B cell (primary cell): ENCODE results near the gene NEK3. TPM values are rescaled to one million over a fixed set of nuclear protein-coding genes. Genes with fewer than 3 reads are reported as not detected.

Experiments used
- ATAC-seq: fragments of 200-7000 bp; cut with Tn5 transposase; one replicate; pipeline ENCODE4 v1.10.0; 2021; ENCODE audit warnings: low read depth, mild to moderate bottlenecking, moderate number of reproducible peaks, moderate library complexity
- CTCF ChIA-PET: fragments of 350-600 bp; sonication (Branson Sonifier 250); formaldehyde crosslinking; loops from one replicate; lab custom pipeline; 2021; ENCODE audit warnings: antibody characterized with exemption, inconsistent platforms; lab: Charles Lee
- POLR2A ChIA-PET: fragments of 350-600 bp; sonication (Branson Sonifier 250); formaldehyde crosslinking; loops from one replicate; lab custom pipeline; 2021; ENCODE audit warnings: antibody characterized with exemption; lab: Charles Lee
- DNase-seq: peaks from one replicate; pipeline ENCODE4 v3.0.0; 2013
- H2AFZ ChIP-seq: 2 replicates; pipeline ENCODE4 v1.6.1; 2012; ENCODE audit warnings: mild to moderate bottlenecking, low read depth, low read length; ENCODE audit not compliant: insufficient read depth, poor library complexity, severe bottlenecking
- H3K27ac ChIP-seq, 2 donors: 1 replicate in 1 of 2; 2 replicates in 1 of 2; pipeline ENCODE4 v1.5.1; 2012 to 2013; ENCODE audit warnings: low read length in 2 of 2, mild to moderate bottlenecking in 2 of 2, moderate library complexity in 1 of 2
- H3K27me3 ChIP-seq, 4 experiments: fragments of 200-600 bp in 1 of 4; sonication (generic) in 1 of 4; replicated peaks in 1 of 4; 1 replicate in 2 of 4; 2 replicates in 2 of 4; pipeline versions ENCODE4 v1.6.1 to v1.7.0; 2013 to 2016; ENCODE audit warnings: low read length in 3 of 4, mild to moderate bottlenecking in 2 of 4, mixed read lengths in 1 of 4, moderate library complexity in 1 of 4; ENCODE audit not compliant: insufficient read depth in 4 of 4, control insufficient read depth in 3 of 4; ENCODE audit errors: control extremely low read depth in 1 of 4
- H3K36me3 ChIP-seq, 2 experiments: replicated peaks in 1 of 2; 1 replicate in 1 of 2; 2 replicates in 1 of 2; pipeline versions ENCODE4 v1.6.1 to v1.7.1; 2013; ENCODE audit warnings: low read length in 1 of 2; ENCODE audit not compliant: insufficient read depth in 2 of 2, control insufficient read depth in 1 of 2; ENCODE audit errors: control extremely low read depth in 1 of 2, extremely low read depth in 1 of 2
- H3K4me1 ChIP-seq, 2 donors: fragments of 200-600 bp in 1 of 2; sonication (generic) in 1 of 2; 1 replicate in 1 of 2; 2 replicates in 1 of 2; pipeline versions ENCODE4 v1.5.1 to v1.6.1; 2013 to 2017; ENCODE audit warnings: low read length in 2 of 2; ENCODE audit not compliant: control insufficient read depth in 2 of 2, insufficient read depth in 2 of 2
- H3K4me2 ChIP-seq: replicated peaks from 2 replicates; pipeline ENCODE3; 2012; ENCODE audit warnings: mild to moderate bottlenecking, low read depth, low read length; ENCODE audit not compliant: poor library complexity, severe bottlenecking
- H3K4me3 ChIP-seq, 5 experiments: fragments of 200-600 bp in 1 of 5; sonication (generic) in 1 of 5; 1 replicate in 3 of 5; 2 replicates in 2 of 5; pipeline versions ENCODE4 v1.5.1 to v1.7.0; 2011 to 2016; ENCODE audit warnings: low read length in 4 of 5, mild to moderate bottlenecking in 4 of 5, low read depth in 2 of 5, control low read depth in 1 of 5, moderate library complexity in 1 of 5; ENCODE audit not compliant: insufficient read depth in 1 of 5; ENCODE audit errors: control extremely low read depth in 1 of 5, extremely low read depth in 1 of 5
- H3K79me2 ChIP-seq: fragments of 200-600 bp; sonication (generic); one replicate; pipeline ENCODE4 v1.6.0; 2016; ENCODE audit warnings: low read length; ENCODE audit not compliant: control insufficient read depth, insufficient read depth
- H3K9ac ChIP-seq: fragments of 200-600 bp; sonication (generic); 2 replicates; pipeline ENCODE4 v1.6.1; 2017; ENCODE audit warnings: mild to moderate bottlenecking, low read length, moderate library complexity
- H3K9me3 ChIP-seq, 3 donors: one replicate each; pipeline versions ENCODE4 v1.6.1 to v1.7.1; 2013; ENCODE audit warnings: low read length in 2 of 3; ENCODE audit not compliant: control insufficient read depth in 2 of 3, insufficient read depth in 1 of 3; ENCODE audit errors: control extremely low read depth in 1 of 3
- H4K20me1 ChIP-seq: 2 replicates; pipeline ENCODE4 v1.6.0; 2012; ENCODE audit warnings: mild to moderate bottlenecking, low read length; ENCODE audit not compliant: insufficient read depth, control insufficient read depth, poor library complexity, severe bottlenecking
- H3K27ac Mint-ChIP-seq: one replicate; pipeline ENCODE4 v1.8.0; 2021; ENCODE audit warnings: mixed read lengths
- H3K27me3 Mint-ChIP-seq: one replicate; pipeline ENCODE4 v1.8.0; 2021; ENCODE audit warnings: mixed read lengths
- H3K4me1 Mint-ChIP-seq: one replicate; pipeline ENCODE4 v1.8.0; 2021; ENCODE audit warnings: mixed read lengths
- H3K4me3 Mint-ChIP-seq: one replicate; pipeline ENCODE4 v1.8.0; 2021; ENCODE audit warnings: mixed read lengths
- H3K9me3 Mint-ChIP-seq: one replicate; pipeline ENCODE4 v1.8.0; 2022; ENCODE audit warnings: mixed read lengths; ENCODE audit not compliant: insufficient read depth
- EZH2 ChIP-seq: IDR thresholded peaks from 2 replicates; pipeline ENCODE4 v1.6.1; 2012; ENCODE audit warnings: borderline replicate concordance, low read depth, mild to moderate bottlenecking, moderate library complexity, low read length; ENCODE audit not compliant: insufficient read depth, poor library complexity, severe bottlenecking
- WGBS: methylation state at CpG from one replicate; pipeline ENCODE4 v1.1.5; 2013; ENCODE audit warnings: missing lambda C conversion rate; ENCODE audit not compliant: insufficient coverage; 5-methylcytosine and 5-hydroxymethylcytosine counted together
- intact Hi-C: fragments of 100-400 bp; cut with micrococcal nuclease; formaldehyde crosslinking; loops from one replicate; pipeline ENCODE4 v1.10.0; 2022
- polyA plus RNA-seq: library from polyadenylated mRNA; depleted of rRNA; stranded (reverse); fragments of >200 nt; gene quantifications from 2 replicates; pipeline ENCODE4 v1.2.3, GENCODE V29; 2012
- total RNA-seq, 2 donors: library from RNA; stranded (reverse); fragments of 120-200 nt in 1 of 2; gene quantifications; 1 replicate in 1 of 2; 2 replicates in 1 of 2; pipeline versions ENCODE4 v1.2.3 to v1.2.4, GENCODE V29; 2013 to 2022
- TF ChIP-seq, protein P1 (sequence below): fragments of 200-600 bp; IDR thresholded peaks from one replicate; pipeline ENCODE4 v1.8.0; 2022; ENCODE audit warnings: antibody characterized with exemption, mild to moderate bottlenecking

The NEK3 gene
- total and polyA plus RNA-seq, 2 donors (not counting 1 experiment from before 2014, with no cell fraction given): 6.0 to 12.6 TPM

DNA sequence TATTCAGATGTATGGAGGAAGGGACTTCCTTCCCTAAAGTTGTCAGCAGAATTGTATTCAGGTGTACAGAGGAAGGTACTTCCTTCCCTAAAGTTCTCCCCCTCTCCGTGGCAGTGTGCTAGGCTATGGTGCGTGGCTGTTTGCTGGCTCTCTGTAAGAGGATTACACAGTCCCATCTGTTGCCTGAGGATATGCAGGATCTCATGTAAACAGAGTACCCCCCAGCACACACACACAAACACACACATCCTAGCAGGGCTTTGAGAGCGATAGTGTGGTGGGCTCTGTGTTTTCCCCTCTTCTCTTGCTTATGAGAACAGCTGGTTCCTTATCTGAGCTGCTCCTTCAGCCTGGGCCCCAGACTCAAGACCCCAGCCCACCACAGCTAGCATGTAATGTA lies 40.8 kb downstream of the NEK3 start:
- no peaks in the 10 kb centered on the region for H3K9me3 ChIP-seq
- TF ChIP-seq, protein P1, sequence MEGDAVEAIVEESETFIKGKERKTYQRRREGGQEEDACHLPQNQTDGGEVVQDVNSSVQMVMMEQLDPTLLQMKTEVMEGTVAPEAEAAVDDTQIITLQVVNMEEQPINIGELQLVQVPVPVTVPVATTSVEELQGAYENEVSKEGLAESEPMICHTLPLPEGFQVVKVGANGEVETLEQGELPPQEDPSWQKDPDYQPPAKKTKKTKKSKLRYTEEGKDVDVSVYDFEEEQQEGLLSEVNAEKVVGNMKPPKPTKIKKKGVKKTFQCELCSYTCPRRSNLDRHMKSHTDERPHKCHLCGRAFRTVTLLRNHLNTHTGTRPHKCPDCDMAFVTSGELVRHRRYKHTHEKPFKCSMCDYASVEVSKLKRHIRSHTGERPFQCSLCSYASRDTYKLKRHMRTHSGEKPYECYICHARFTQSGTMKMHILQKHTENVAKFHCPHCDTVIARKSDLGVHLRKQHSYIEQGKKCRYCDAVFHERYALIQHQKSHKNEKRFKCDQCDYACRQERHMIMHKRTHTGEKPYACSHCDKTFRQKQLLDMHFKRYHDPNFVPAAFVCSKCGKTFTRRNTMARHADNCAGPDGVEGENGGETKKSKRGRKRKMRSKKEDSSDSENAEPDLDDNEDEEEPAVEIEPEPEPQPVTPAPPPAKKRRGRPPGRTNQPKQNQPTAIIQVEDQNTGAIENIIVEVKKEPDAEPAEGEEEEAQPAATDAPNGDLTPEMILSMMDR: no peak
- no peak for TF ChIP-seq EZH2
- no peak for DNase-seq
- H4K20me1 ChIP-seq: no peaks in the 10 kb centered on the region
- H3K9me3 Mint-ChIP-seq: no peaks in the 10 kb centered on the region
- H3K4me2 ChIP-seq: no peak overlapping the region
- H2AFZ ChIP-seq: no peak overlapping the region
- no peaks in the 10 kb centered on the region for H3K36me3 ChIP-seq
- H3K4me1 ChIP-seq: no peaks in the 10 kb centered on the region
- H3K9ac ChIP-seq: no peak overlapping the region
- H3K27me3 Mint-ChIP-seq: peaks cover 30% of the 10 kb centered on the region
- POLR2A ChIA-PET: no interaction called here
- intact Hi-C loops: no loop called here
- no peaks in the 10 kb centered on the region for H3K79me2 ChIP-seq
- H3K27me3 ChIP-seq: peaks cover 0 to 5% (median 0%) of the 10 kb centered on the region in 4 experiments
- CTCF ChIA-PET: no interaction called here
- ATAC-seq: no peak
- no peak overlapping the region for H3K4me3 Mint-ChIP-seq
- H3K27ac ChIP-seq: no peak overlapping the region
- H3K4me1 Mint-ChIP-seq: no peaks in the 10 kb centered on the region
- no peak overlapping the region for H3K4me3 ChIP-seq
- no peak overlapping the region for H3K27ac Mint-ChIP-seq
- no CpG with 5 or more reads among the region's 3 CpGs for WGBS

GRCh38 chr13:52118095-52118494 lies 41.3 kb downstream of the NEK3 start:
- Histone ChIP-seq H3K9ac (no peak overlapping the region), H3K27ac (no peak overlapping the region), H3K79me2 (no peaks in the 10 kb centered on the region), H2AFZ (no peak overlapping the region), H3K9me3 (no peaks in the 10 kb centered on the region), H4K20me1 (no peaks in the 10 kb centered on the region), H3K27me3 (peaks cover 0 to 5% (median 0%) of the 10 kb centered on the region in 4 experiments), H3K4me3 (no peak overlapping the region), H3K4me2 (no peak overlapping the region), H3K36me3 (no peaks in the 10 kb centered on the region), H3K4me1 (no peaks in the 10 kb centered on the region)
- intact Hi-C loops: no loop called here
- peaks cover 29% of the 10 kb centered on the region for H3K27me3 Mint-ChIP-seq
- no peaks in the 10 kb centered on the region for H3K9me3 Mint-ChIP-seq
- CTCF ChIA-PET: no interaction called here
- ATAC-seq (no peak), DNase-seq (no peak)
- TF ChIP-seq, protein P1: no peak
- TF ChIP-seq EZH2: no peak
- WGBS: no CpG with 5 or more reads among the region's 2 CpGs
- H3K27ac Mint-ChIP-seq: no peak overlapping the region
- POLR2A ChIA-PET: no interaction called here
- no peaks in the 10 kb centered on the region for H3K4me1 Mint-ChIP-seq
- H3K4me3 Mint-ChIP-seq: no peak overlapping the region
